ENCODE measurements around the gene SYNE1.

The SYNE1 gene

DNA sequence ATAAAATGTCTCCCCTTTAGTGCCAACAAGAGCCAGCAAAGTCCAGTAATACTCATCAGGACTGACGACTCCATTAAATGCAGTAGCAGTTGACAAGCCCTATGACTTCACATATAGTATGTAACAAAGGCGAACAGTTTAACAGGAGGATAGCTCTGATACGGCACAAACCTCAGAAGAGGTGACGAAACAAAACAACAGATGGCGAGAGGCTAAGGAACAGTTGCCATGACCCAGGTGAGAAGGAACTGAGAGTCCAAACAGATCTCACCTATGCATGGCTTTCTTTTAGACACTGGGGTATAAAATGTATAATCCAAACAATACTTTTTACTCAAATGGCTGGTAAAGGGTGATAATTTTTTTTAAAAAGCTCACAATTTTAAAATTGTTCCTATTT is 37.1 kb downstream of the SYNE1 start:
- DNase-seq (ENCODE audit: low spot score): no peak
- TF ChIP-seq, protein P1, sequence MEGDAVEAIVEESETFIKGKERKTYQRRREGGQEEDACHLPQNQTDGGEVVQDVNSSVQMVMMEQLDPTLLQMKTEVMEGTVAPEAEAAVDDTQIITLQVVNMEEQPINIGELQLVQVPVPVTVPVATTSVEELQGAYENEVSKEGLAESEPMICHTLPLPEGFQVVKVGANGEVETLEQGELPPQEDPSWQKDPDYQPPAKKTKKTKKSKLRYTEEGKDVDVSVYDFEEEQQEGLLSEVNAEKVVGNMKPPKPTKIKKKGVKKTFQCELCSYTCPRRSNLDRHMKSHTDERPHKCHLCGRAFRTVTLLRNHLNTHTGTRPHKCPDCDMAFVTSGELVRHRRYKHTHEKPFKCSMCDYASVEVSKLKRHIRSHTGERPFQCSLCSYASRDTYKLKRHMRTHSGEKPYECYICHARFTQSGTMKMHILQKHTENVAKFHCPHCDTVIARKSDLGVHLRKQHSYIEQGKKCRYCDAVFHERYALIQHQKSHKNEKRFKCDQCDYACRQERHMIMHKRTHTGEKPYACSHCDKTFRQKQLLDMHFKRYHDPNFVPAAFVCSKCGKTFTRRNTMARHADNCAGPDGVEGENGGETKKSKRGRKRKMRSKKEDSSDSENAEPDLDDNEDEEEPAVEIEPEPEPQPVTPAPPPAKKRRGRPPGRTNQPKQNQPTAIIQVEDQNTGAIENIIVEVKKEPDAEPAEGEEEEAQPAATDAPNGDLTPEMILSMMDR (IDR thresholded peaks at IDR 0.05; ENCODE audit: borderline replicate concordance, control extremely low read depth, extremely low read depth, insufficient read depth, missing control alignments): no peak
- in situ Hi-C loops (cut with MboI; ENCODE audit: low sequenced_read_pairs, unreplicated experiment): no loop called here

DNA sequence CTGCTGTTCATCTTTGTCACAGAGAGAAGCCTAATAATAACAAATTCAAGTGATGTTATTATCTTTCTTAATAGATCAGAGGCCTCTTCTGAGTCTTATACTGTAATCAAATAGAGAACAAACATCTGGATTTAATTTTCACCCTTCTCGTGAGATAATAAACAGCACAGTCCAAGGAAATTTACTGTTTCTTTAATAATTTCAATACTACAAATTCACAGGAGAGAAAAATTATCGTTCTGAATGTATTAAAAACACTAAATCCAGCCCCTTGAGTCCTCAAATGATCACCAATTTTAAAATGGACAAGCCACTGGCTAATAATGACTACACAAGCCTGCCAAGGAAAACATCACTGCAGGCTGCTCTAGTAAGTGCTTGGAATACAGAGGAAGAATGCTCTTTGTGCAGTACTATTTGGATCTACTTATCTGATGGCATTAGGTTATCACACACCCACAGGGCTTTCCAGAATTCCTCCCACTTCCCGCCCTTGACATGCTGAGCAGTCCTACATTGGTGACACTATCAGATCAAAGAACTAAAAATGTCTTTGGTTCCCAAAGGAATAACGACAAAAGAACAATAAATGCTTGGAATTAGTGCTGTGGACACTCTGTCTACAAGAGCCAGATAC is 38.1 kb downstream of the SYNE1 start:
- DNase-seq (ENCODE audit: low spot score): no peak
- TF ChIP-seq, protein P1 (IDR thresholded peaks at IDR 0.05; ENCODE audit: borderline replicate concordance, control extremely low read depth, extremely low read depth, insufficient read depth, missing control alignments): no peak
- in situ Hi-C loops (cut with MboI; ENCODE audit: low sequenced_read_pairs, unreplicated experiment): no loop called here

DNA sequence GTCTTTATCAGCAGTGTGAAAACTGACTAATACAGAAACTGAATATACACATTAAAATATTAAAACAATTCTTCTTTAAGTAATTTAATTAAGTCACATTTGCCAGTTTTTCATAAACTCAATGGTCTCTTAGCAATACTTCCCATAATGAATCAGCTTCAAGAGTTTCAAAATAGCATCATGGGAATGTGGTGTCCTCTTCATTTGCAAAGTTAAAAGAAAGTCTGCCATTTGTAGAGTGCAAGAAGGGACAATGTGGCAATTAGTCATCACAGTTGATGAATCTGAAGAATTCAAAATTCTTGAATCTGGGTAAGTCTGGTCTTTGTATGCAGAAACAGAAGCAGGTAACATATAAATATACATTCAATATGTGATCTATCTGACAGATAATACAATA is 38.7 kb downstream of the SYNE1 start:
- TF ChIP-seq, protein P1 (IDR thresholded peaks at IDR 0.05; ENCODE audit: borderline replicate concordance, control extremely low read depth, extremely low read depth, insufficient read depth, missing control alignments): no peak
- in situ Hi-C loops (cut with MboI; ENCODE audit: low sequenced_read_pairs, unreplicated experiment): no loop called here

DNA sequence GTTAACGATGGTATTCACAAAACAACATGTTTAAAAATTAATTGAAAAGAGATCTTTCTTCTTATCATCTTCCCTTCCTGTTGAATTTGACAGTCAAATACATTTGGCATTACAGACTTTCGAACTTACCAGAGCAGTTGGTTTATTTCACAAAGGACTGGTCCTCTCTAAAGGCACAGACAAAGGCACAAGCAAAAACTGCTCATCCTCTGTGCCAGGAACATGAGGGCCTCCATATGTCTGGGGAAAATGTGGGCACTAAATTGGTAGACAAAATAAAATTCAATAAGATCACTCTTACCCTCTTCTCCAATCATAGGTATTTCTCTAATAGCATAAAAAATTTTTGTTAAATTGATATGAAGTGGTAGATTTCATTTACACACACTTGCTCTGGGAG is 40.4 kb downstream of the SYNE1 start:
- in situ Hi-C loops (cut with MboI; ENCODE audit: low sequenced_read_pairs, unreplicated experiment): no loop called here
- TF ChIP-seq, protein P1 (IDR thresholded peaks at IDR 0.05; ENCODE audit: borderline replicate concordance, control extremely low read depth, extremely low read depth, insufficient read depth, missing control alignments): no peak
- DNase-seq (ENCODE audit: low spot score): no peak

More for the DNA sequence above, 38.7 kb downstream of the SYNE1 start:
- no peak for DNase-seq (ENCODE audit: low spot score)

DNA sequence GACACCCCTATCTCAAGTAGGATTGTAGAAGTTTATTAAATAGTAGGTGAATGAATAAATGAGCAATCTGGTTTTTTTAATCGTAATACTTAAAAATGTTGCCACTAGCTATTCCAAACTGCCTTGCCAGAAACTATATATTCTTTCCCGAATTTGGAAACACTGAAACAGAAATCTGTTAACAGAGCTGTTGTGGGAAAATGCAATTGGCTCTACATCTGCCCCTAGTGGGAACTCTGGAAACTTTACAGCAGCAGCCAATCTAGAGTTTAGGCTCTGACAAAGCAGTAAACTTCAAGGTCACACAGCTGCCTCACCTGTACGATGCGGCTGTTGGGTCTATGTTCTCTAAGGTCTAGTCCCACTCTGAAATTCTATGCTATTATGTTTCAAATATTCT is 41.7 kb downstream of the SYNE1 start:
- in situ Hi-C loops (cut with MboI; ENCODE audit: low sequenced_read_pairs, unreplicated experiment): no loop called here
- no peak for DNase-seq (ENCODE audit: low spot score)
- TF ChIP-seq, protein P1 (IDR thresholded peaks at IDR 0.05; ENCODE audit: borderline replicate concordance, control extremely low read depth, extremely low read depth, insufficient read depth, missing control alignments): no peak

DNA sequence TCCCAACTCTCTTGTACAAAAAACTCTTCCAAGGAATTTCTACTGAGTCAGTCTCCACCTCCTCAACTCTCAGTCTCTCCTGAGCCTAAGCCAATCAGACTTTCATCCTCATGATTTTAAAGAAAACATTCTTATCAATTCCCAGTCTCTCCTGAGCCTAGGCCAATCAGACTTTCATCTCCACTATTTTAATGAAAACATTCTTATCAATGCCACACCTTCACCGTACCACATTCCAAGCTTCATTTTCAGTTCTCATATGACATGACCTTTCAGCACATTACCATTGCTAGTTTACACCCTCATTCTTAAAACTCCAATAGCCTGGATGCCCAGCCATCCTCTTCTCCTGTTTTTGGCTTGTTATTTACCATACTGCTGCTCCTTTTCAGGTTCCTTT is 42.5 kb downstream of the SYNE1 start:
- TF ChIP-seq, protein P1 (IDR thresholded peaks at IDR 0.05; ENCODE audit: borderline replicate concordance, control extremely low read depth, extremely low read depth, insufficient read depth, missing control alignments): no peak
- DNase-seq (ENCODE audit: low spot score): no peak
- in situ Hi-C loops (cut with MboI; ENCODE audit: low sequenced_read_pairs, unreplicated experiment): no loop called here

Measured in GM13976 (cell line).